Measurements from ENCODE around the gene JPH2.
"Not testable (repeated sequence)": the region's sequence is repeated elsewhere in the genome, so short reads cannot be mapped to it uniquely, and the experiment has no call there.

The JPH2 gene

DNA sequence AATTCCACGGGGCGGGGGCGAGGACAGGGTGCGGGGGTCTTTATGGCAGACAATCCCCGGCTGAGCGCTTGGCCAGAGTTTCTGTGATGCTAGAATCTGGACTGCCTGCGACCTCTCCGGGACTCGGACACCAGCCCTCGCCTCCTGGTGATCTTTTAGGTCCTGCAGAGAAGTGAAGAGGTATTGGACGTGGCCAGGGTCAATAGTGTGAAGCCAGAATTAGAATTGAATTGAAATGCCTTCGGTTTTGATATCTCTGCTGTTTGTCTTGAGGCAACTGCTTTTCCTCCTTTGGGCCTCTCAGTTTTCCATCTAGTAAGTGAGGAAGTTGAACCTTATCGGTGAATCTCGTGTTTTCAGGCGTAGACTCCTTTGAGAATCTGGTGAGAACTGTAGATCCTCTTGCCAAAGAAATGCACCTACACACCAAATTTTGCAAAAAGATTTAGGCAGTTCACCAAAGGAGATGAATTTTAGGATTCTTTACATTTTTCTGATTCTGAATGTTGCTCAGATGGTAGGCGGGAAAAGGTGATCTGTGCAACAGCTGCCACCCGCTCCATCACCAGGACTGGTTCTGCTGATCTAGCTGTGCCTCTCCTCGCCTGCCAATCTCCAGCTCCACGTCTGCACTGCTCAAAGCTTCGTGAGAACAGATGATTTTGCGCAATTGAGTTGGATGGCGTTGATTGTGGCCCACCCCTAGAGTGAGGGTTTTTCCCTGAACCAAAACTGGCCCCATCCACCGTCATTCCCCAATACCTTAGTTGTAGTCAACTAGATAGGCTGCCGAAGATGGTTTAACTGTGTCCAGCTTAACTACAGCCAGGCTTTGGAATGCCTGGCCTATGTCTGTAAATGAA is 24.4 kb upstream of the JPH2 start:
- DNase-seq, result no peak

DNA sequence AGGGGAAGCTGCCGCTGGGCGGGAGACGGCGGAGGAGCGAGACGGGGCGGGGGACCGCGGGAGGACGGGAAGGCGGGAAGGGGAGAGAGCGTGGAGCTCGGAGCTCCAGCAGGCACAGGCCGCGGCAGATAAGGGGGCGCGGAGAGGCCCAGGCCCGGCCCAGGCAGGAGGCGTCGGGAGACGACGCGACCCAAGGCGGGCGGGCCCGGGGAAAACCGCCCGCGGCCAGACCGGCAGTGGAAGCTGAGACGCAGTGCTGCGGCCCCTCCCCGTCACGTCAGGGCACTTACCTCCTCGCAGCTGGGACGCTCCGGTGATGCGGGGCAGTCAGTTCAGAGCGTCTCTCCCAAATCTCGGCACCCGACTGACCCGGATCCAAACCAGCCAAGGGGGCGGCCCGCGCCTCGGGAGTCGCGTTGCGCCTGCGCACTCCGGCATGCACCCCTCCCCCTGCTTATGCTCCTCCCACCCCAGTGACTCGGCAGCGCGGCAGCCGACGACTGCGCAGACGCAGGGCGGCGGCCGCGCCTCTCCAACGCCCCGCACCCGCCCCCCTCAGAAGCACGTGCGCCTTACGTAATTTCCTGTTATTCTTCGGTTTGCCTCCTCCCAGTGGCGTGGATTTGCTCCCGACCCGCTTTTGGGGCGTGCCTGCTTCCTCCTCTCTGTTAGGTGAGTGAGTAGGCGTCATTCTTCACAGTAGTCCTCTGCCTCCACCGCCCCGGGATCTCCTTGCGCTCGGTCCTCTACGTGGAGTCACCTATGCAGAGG is 23.6 kb upstream of the JPH2 start, which contains the start of gene OSER1:
Gene OSER1 (minus strand): TSS at position 366 of the 771 bp plus-strand sequence. CDS start 3,814 bp downstream, outside the sequence.
- DNase-seq, result peak; percentile 91

DNA sequence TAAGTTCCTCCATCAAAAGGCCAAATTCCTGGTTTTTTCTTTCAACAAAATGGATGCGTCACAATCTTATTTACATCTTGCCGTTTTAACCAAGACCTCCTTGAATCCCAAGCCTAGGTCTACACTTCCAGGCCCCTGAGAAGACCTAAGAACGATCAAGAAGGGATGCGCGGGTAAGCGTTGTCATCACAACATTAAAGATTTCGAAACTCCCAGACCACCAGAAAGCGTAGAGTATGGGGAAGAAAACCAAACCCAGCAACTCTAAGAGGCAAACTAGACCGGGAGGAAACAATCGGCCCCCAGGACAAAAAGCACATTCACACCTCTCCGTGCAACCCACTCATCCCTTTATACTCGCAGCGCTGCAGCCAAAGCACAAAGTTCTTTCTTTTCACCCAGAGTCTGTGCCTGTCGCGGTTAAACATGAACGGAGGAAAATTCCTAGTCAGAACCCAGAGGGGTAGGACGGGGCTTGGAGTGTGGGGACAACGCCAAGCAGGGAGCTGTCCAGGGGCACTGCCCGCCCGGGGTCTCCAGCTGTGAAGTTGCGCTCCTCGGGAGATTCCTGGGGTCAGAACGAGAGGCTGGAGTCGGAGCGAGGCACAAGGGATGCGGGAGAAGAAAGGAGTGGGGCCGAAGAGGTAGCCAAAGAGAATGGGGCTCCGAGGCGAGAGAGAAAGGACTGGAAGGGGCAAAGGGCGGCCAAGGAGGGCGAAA is 22.9 kb upstream of the JPH2 start:
- DNase-seq, result no peak

DNA sequence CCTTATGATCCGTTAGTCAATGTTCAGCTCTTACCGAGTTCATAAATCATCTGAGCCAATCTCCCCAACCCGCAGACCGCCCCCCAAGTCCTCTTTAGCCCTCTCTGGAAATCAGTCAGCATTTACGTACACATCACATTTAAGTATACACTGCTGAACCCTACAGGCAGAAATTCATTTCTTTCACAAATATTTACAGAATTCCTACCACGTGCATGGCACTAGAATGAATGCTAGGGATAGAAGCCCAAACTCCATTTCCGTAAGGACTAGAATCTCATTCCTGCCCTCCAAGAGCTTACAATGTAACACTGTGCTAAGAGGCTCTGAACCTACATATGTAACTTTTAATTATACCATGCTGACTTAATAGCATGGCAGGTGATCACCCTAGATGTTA is 21.8 kb upstream of the JPH2 start:
- no peak for DNase-seq

DNA sequence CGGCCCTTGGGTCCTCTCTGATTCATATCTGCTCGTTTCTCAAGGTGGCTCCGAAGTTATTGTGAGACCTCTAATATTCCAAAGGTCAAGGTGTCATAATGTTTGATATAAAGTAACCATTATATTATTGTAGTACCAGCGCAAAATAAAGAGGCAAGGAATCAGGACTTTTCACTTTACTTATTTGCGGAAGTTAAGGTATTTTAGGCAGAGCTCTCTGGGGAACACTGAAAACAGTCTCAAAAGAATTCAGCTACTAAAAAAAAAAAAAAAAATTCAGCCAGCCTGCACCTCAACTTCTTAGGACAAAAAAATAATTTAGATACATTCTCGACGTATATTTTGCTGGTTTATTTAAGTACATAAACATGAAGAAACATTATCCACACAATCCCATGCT is 21.2 kb upstream of the JPH2 start:
- DNase-seq, result no peak

DNA sequence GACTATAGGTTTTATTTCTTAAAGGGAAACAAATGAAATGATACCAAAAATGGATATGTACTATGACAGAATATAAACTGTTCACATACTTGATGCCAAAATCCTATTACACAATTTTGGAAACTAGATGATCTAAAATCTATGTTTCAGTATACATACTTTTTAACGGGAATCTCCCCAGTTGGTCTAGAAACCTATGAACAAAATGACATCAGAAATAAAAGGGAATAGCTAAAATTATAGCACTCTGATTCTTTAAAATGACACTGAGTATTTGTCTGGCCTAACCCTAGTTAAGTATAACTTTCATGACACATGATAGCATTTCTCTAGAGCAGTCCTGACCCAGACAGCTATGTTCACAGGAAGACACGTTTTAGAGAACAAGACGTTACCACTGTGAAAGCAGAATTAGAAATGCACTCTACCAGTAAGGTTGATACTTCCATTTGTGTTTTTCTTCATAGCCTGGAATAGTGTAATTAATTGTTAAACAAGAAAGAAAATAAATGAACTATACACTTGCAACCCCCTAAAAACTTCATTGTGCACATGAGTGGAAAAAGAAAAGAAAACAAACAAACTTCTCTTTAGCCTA is 20.2 kb upstream of the JPH2 start:
- DNase-seq, result no peak

DNA sequence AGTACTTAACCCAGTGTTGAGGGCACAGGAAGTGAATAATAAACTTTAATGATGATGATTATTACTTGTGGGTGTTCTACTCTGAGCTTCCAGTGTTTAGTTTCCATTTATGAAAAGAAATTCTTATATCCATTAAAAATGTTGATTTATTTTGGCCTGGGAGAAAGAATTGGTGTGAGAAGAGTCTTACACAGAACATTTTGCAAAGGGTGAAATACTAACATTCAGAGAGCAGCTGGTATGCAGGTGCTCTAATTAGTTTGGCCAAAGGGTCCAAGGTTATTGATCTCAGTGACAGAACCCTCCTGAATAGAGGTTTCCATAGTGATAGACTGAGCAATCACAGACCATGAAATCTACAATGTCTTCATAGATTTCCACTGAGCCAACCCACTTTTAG is 19.1 kb upstream of the JPH2 start:
- no peak for DNase-seq

DNA sequence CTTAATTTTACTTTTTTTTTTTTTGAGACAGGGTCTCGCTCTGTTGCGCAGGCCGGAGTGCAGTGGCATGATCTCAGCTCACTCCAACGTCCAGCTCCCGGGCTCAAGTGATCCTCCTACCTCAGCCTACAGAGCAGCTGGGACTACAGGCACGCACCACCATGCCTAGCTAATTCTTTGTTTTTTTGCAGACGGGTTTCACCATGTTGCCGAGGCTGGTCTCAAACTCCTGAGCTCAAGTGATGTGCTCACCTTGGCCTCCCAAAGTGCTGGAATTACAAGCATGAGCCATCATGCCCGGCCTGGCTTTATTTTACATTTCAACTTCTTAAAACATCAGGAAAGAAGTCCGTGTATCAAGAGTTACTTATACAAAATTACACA is 17.8 kb upstream of the JPH2 start:
- no peak for DNase-seq

DNA sequence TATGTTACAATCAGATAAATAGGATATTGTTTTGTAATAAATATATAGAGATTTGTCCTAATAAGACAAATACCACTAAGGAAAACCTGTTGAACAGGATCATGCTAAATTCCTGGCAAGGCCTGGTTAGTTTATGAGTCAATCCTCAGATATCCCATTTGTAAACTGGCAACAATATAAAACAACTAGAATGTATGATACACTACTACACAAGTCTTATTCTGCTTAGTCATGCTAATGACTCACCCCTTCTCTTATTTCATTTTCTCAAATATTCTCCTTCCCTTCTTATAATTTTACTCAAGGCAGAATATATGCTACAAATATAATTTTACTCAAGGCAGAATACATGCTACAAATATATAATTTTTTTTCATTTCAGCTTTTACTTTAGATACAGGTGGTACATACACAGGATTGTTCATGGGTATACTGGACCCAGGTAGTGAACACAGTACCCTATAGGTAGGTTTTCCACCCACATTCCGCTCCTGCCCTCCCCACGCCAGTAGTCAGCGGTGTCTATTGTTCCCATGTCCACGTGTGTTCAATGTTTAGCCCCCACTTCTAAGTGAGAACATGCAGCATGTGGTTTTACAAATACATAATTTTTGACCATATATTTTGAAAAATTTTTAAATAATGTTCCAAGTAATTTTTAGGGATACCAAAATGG is 17.3 kb upstream of the JPH2 start:
- DNase-seq, result peak; percentile 53

DNA sequence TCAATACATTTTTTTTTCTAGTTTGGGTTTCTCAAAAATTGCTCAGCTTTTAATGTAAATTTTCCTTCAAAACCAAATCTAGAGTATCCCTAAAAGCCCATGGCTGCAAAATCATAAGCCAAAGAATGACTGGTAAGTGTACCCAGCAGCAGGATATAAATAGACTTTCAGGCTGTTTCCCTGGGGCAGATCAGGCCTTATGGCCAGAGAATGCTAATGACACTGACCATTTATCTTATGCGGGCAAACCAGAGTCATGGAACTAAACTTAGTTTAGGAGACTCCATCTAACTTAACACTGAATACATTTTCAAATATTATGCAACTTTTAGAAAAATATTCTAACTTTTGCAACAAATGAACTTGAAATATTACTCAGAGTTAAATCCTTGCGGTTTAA is 16.2 kb upstream of the JPH2 start:
- no peak for DNase-seq

DNA sequence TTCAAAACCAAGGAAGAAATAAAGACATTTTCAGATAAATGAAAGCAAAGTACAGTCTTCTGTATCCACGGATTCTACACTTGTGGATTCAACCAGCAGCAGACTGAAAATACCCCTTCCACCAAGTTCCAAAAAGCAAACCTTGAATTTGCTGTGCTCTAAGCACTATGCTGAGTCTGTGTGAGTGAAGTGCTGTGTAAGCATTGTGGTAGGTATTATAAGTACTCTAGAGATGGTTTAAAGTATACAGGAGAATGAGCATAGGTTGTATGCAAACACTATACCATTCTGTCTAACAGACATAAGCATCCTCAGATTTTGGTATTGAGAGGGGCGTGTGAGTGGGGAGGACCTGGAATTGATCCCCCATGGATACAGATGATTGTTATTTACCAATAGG is 14.0 kb upstream of the JPH2 start:
- DNase-seq, result no peak

DNA sequence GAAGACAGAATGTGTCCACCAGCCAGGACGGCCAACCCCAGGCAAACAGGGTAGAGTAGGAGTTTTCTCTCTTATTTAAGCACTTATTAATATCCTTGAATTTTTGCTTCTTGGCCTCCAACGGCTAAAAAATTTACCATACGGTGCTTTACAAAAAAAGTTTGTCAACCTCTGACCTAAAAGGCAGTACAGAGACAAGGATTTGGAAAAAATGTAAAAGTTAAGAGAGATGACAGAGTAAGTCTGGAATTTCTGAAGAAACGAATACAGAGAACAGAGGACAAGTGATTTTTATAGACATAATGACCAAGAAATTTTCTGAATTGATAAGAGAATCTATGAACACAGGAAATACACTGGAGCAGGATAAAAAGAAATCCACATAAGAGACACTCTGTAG is 13.4 kb upstream of the JPH2 start:
- no peak for DNase-seq

DNA sequence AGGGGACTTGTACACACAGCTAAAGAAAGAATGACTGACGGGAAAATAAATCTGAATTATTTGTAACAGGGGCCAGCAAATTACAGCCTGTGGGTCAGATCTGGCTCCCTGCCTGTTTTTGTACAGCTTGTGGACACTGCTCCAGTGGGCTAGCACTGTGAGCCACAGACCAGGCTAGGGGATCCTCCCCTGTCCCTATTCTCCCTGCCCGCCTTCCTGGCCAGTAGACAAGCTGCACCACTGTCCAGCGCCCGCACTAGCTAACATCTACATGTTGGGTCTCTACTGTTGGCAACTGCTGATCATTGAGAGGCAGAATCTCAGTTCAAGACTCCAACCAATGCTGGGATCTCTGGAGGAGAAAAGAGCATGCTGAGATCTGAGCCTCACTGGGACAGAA is 12.9 kb upstream of the JPH2 start:
- DNase-seq, result no peak

DNA sequence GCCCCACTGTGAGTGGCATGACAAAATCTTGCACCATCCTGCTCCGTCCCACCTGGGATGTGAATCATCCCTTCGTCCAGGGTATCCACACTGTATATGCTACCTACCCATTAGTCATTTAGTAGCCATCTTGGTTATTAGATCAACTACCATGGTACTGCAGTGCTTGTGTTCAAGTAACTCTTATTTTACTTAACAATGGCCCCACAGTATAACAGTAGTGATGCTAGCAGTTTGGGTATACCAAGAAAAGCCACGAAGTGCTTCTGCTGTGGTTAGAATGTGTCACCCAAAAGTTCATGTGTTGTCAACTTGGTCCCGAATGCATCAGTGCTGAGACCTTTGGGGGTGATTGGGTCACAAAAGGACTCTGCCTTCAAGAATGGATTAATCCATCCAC is 11.9 kb upstream of the JPH2 start:
- DNase-seq, result no peak

DNA sequence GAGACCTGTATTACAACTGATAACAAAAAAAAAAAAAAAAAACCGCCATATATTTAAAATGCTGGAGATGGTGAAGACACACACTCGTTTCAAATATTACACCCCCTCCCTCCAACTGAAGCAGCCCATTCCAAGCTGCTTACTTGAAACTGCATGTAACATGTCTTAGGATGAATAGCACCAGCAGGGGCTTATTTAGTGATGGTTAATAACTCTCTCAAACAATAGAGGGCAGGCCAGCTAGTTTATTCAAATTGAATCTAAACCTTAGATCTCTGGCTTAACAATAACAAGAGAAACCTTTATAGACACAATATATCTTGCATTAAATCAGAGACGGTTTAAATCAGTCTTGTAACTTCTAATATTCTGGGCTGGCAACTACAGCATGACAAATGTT is 9.3 kb upstream of the JPH2 start:
- DNase-seq, result no peak

DNA sequence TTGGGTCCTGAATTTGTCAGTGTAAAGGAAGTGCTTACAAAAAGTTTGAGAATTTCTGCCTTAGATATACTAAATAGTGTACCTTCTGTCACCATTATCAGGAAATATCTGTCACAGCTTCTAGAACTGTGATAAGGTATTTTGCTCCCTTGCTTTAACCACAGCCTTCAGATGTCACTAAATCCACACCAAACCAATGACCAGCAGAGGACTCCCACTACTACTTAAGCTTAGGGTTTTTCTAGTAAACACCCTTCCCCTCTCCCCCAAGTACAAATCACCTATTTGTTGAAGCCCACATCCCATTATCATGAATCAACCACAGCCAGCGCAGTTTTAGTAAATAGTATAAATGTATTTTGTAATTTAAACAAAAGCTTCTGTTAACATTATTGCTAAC is 8.6 kb upstream of the JPH2 start:
- DNase-seq, result no peak

DNA sequence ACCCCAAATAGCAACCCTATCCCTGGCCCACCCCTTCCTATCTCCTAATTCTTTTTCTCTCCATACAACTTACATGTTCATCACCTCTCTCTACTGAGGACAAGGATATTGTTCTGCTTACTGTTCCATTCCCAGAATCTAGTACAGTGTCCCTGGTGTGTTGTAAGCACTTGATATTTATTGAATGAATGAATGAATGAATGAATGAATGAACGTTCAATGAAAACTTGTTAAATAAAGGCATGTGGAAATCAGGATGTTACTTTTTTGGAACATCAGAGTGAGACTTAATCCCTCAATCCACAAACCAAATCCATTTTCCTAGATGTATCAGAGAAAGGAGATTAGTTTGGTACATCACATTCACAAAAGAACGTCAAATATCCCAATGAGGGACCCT is 6.8 kb upstream of the JPH2 start:
- DNase-seq, result no peak

DNA sequence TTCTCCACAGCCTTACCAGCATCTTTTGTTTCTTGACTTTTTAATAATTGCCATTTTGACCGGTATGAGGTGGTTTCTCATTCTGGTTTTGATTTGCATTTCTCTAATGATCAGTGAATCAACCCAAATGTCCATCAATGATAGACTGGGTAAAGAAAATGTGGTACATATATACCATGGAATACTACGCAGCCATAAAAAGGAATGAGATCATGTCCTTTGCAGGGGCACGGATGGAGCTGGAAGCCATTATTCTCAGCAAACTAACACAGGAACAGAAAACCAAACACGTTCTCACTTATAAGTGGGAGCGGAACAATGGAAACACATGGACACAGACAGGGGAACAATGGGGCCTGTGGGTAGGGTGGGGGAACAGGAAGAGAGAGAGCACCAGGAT is 4.7 kb upstream of the JPH2 start:
- DNase-seq, result not testable (repeated sequence)

DNA sequence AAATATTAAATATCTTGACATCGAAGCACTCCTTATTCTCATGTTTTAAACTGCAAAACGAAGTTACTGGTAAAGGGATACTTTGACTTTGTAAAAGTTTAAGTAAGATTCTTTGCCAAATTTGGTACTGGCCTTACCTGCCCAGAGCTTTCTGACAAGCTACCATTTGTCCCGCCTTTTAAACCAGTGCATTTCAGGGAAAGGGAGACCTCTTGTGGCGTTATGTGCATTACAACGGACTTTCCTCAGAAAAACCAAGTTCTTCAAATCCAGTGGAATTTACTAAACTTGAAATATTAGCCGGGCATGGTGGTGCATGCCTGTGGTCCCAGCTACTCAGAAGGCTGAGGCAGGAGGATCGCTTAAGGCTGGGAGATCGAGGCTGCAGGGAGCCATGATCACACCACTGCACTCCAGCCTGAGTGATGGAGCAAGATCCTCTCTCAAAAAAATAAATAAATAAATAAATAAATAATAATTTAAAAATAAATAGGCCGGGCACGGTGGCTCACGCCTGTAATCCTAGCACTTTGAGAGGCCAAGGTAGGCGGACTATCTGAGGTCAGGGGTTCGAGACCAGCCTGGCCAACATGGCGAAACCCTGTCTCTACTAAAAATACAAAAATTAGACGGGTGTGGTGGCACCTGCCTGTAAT is 3.3 kb upstream of the JPH2 start:
- not testable (repeated sequence) for DNase-seq

DNA sequence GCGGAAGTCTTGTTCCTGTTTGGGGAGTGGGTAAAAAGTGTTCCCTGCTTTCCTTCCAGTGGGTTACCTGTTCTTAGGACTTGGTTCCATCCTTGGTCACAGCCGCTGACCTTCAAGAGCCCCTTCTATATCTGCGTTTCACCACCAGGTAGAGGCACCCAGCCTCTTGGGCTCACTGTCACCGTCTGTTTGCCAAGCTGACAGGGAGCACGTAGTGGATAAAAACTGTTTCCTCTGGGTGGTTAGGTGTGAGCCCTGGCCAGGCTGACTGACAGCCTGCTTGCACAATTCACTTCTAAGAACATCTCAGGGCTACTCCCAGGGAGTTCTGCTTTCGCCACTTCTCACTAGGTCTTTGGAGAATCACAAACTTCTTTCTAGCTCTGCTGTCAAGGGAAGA is 1.8 kb upstream of the JPH2 start:
- DNase-seq, result no peak

DNA sequence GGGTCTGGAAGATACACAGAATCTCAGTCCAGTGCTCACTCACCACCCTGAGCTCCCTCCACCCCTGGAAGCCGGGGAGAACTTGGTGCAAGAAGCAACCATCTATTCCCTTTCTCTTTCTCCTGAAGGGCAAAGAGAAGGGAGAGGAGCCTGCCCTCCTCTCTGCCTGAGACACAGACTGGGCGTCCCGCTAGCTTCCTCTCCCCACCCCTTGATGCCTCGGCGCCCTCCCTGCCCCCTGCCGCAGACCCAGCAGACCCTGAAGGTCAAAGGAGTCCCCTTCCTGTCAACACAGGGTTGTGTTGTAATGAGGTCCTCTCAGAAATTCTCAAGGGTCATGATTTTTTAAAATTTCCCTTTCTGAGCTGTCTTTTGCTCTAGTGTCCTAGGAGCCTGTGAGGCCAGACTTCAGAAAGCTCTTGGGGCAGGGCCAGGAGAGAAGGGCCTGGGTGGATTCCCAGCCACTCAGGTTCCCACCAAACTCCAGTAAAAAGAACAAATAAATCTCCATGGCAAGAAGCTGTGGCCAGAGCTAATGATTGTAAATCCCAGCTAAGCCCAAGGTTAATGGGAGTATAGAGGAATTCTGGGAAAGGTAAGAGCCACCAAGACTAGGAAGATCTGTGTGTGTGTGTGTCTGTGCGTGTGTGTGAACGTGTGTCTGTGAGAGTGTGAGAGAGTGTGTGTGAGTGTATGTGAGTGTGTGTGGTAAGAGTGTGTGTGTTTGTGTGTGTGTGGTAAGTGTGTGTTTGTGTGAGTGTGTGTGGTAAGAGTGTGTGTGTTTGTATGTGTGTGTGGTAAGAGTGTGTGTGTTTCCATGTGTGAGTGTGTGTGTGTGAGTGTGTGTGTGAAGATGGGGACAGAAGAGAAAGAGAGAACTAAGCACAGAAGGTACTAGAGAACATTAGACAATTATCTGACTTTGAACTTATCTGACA is 1.1 kb upstream of the JPH2 start:
- no peak for DNase-seq

All from 8988T (cell line).